ENCODE measurements around the gene ADAM15. TPM values are rescaled to one million over a fixed set of nuclear protein-coding genes. Genes with fewer than 3 reads are reported as not detected.

The ADAM15 gene
- polyA plus RNA-seq, 3 donors: 44.5 to 202 (median 74.3) TPM

GRCh38 chr1:155057788-155058211 is 6.7 kb downstream of the ADAM15 start:
- Histone ChIP-seq H3K27me3 (ENCODE audit: control insufficient read depth in 2 of 2, insufficient read depth in 2 of 2, low read length in 2 of 2) (no peaks in the 10 kb centered on the region), H3K9me3 (replicated peaks in 1 of 2; ENCODE audit: control insufficient read depth in 1 of 2, insufficient read depth in 1 of 2, low read length in 2 of 2) (no peaks in the 10 kb centered on the region), H3K79me2 (ENCODE audit: insufficient read depth, low read length) (peaks cover 18% of the 10 kb centered on the region), H3K4me3 (replicated peaks in 1 of 3; ENCODE audit: low read depth in 2 of 3, low read length in 3 of 3) (no peak overlapping the region), H3K9ac (ENCODE audit: insufficient read depth, low read length, poor library complexity, severe bottlenecking) (no peak overlapping the region), H3K36me3 (replicated peaks in 1 of 2; ENCODE audit: control insufficient read depth in 1 of 2, insufficient read depth in 2 of 2, low read length in 2 of 2) (peaks cover 71 to 78% of the 10 kb centered on the region in 2 donors), H3K4me1 (ENCODE audit: control insufficient read depth in 1 of 2, insufficient read depth in 2 of 2, low read length in 2 of 2) (peaks cover 16 to 28% of the 10 kb centered on the region in 2 donors), H3K4me2 (replicated peaks; ENCODE audit: extremely low read depth, low read length, poor library complexity, severe bottlenecking) (no peak overlapping the region), H2AFZ (ENCODE audit: insufficient read depth, low read depth, low read length, poor library complexity, severe bottlenecking) (no peak overlapping the region), H4K20me1 (ENCODE audit: insufficient read depth, low read length) (peaks cover 83% of the 10 kb centered on the region), H3K27ac (ENCODE audit: low read depth in 1 of 2, low read length in 2 of 2) (no peak overlapping the region)
- Mint-ChIP-seq H3K4me3 (no peak overlapping the region), H3K4me1 (peaks cover 24% of the 10 kb centered on the region), H3K27me3 (ENCODE audit: low read depth in 3 of 3) (peaks cover 0 to 3% (median 0%) of the 10 kb centered on the region in 3 donors), H3K36me3 (peaks cover 63 to 76% of the 10 kb centered on the region in 2 donors), H3K9me3 (no peaks in the 10 kb centered on the region), H3K27ac (no peak overlapping the region)
- TF ChIP-seq, protein P1, sequence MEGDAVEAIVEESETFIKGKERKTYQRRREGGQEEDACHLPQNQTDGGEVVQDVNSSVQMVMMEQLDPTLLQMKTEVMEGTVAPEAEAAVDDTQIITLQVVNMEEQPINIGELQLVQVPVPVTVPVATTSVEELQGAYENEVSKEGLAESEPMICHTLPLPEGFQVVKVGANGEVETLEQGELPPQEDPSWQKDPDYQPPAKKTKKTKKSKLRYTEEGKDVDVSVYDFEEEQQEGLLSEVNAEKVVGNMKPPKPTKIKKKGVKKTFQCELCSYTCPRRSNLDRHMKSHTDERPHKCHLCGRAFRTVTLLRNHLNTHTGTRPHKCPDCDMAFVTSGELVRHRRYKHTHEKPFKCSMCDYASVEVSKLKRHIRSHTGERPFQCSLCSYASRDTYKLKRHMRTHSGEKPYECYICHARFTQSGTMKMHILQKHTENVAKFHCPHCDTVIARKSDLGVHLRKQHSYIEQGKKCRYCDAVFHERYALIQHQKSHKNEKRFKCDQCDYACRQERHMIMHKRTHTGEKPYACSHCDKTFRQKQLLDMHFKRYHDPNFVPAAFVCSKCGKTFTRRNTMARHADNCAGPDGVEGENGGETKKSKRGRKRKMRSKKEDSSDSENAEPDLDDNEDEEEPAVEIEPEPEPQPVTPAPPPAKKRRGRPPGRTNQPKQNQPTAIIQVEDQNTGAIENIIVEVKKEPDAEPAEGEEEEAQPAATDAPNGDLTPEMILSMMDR (IDR thresholded peaks at IDR 0.05): no peak
- intact Hi-C loops (cut with micrococcal nuclease): no loop called here
- WGBS (ENCODE audit: insufficient coverage): 94% methylated on average over 11 of the region's 13 CpGs
- DNase-seq: no peak

DNA sequence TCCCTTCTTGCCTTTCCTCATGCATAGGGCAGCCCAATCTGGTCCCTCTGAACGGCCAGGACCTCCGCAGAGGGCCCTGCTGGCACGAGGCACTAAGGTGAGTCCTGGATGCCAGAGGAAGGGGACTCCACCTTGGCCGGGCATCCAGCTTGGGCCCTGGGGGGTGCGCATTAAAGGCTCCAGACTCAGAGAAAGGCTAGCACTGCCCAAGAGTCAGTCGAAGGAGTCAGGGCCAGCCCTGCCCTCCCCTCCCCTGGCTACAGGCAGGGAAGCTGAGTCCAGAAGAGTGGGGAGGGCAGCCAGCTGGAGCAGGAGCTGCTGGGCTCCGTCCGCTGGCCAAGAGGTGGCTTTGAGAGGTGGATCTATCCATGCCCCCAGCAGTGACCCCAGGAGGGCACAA is 9.6 kb downstream of the ADAM15 start:
- intact Hi-C loops (cut with micrococcal nuclease): loop anchor here (5.0 kb wide), 2 partner anchors 58 to 88 kb away; partner anchors contain the start of genes CKS1B (in 1 of the 2), SHC1 (in 1 of the 2) and ZBTB7B (in 1 of the 2)
- Histone ChIP-seq H3K36me3 (replicated peaks in 1 of 2; ENCODE audit: control insufficient read depth in 1 of 2, insufficient read depth in 2 of 2, low read length in 2 of 2) (peaks cover 51 to 57% of the 10 kb centered on the region in 2 donors), H4K20me1 (ENCODE audit: insufficient read depth, low read length) (peaks cover 79% of the 10 kb centered on the region), H3K4me3 (replicated peaks in 1 of 3; ENCODE audit: low read depth in 2 of 3, low read length in 3 of 3) (no peak overlapping the region), H2AFZ (ENCODE audit: insufficient read depth, low read depth, low read length, poor library complexity, severe bottlenecking) (no peak overlapping the region), H3K27me3 (ENCODE audit: control insufficient read depth in 2 of 2, insufficient read depth in 2 of 2, low read length in 2 of 2) (peaks cover 0 to 5% of the 10 kb centered on the region in 2 donors), H3K9me3 (replicated peaks in 1 of 2; ENCODE audit: control insufficient read depth in 1 of 2, insufficient read depth in 1 of 2, low read length in 2 of 2) (no peaks in the 10 kb centered on the region), H3K4me2 (replicated peaks; ENCODE audit: extremely low read depth, low read length, poor library complexity, severe bottlenecking) (no peak overlapping the region), H3K9ac (ENCODE audit: insufficient read depth, low read length, poor library complexity, severe bottlenecking) (no peak overlapping the region), H3K27ac (ENCODE audit: low read depth in 1 of 2, low read length in 2 of 2) (no peak overlapping the region), H3K79me2 (ENCODE audit: insufficient read depth, low read length) (peaks cover 12% of the 10 kb centered on the region), H3K4me1 (ENCODE audit: control insufficient read depth in 1 of 2, insufficient read depth in 2 of 2, low read length in 2 of 2) (peaks cover 26 to 41% of the 10 kb centered on the region in 2 donors)
- Mint-ChIP-seq H3K9me3 (no peaks in the 10 kb centered on the region), H3K27ac (no peak overlapping the region), H3K4me1 (peaks cover 33% of the 10 kb centered on the region), H3K4me3 (no peak overlapping the region), H3K27me3 (ENCODE audit: low read depth in 3 of 3) (peaks cover 4 to 9% (median 6%) of the 10 kb centered on the region in 3 donors), H3K36me3 (peaks cover 45 to 60% of the 10 kb centered on the region in 2 donors)
- WGBS (ENCODE audit: insufficient coverage): 100% methylated on average over 4 of the region's 8 CpGs
- TF ChIP-seq, protein P1 (IDR thresholded peaks at IDR 0.05): no peak
- no peak for DNase-seq

Data from CD14-positive monocyte (primary cell).